ELF-1 (cell line): ENCODE measurements around the gene HAUS5.
"Not testable (repeated sequence)": the region's sequence is repeated elsewhere in the genome, so short reads cannot be mapped to it uniquely, and the experiment has no call there.

Experiments
- DNase-seq: peaks from one replicate; pipeline ENCODE4 v3.0.0-alpha.2; 2016; ENCODE audit warnings: low read depth, low spot score

The HAUS5 gene

DNA sequence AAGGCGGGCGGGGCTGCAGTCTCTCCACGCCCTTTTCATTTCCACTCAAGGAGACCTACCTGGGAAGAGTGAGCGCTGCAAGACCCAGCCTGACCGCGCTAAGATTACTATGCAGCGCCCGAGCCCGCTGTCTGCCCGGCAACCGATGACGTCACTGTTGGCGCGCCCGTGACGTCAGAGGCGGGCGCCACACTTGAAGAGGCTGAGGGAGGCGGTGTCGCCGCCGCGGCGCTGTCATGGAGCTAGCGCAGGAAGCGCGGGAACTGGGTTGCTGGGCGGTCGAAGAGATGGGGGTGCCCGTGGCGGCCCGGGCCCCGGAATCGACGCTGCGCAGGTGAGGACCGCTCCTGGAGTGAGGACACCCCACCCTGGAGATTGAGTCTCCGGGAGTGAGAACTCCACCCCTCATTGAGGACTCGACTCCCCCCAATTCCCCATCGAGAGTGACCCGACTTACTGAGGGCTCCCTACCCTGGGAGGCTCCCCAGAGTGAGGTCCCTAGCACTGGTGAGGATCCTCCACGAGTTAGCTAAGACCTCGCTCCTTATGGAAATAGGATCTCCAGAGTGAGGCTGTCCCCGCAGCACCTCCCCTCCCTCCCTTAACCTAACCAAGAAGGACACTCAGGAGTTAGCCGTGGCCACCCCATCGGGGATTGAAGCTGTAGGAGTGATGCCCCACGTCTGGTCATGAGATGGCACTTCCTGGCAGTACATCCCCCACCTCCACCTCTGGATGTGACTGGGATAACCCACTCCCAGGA lies at the start of gene HAUS5:
HAUS5 (plus strand) TSS at position 177 of the 763 bp plus-strand sequence; CDS start at position 237, 60 bp downstream.
- DNase-seq: peak; percentile 98

GRCh38 chr19:35562776-35563175 lies 49.8 kb upstream of the HAUS5 start:
- DNase-seq: no peak

DNA sequence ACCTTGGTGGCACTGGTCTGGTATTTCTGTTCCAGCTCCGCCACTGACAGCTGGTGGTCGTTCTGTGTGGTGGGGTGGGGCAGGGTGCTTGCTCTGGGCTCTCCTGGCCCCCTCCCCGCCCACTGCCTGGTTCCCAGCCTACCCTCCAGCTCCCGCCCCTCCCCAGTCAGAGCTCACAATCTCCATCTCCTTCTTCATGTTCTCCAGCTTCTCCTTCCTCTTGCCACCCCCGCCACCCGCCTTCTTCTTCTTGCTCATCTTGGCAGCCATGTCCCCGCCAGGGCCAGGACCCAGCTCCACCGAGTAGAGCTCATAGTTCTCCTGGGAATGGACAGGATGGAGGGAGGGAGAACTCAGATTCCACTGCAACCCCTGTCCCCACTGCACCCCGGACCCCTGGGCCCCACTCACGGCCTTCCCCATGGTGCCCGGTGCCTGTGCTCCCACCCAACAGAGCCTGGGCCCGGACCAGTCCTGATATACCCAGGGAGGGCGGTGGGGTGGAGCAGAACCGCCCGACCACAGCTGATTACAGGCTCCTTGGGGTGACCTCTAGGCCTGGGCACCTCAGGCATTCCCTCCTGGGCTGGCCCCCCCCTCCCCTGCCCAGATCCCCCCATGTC lies 49.2 kb upstream of the HAUS5 start, which contains the start of gene ATP4A:
ATP4A (minus strand) TSS at position 452 of the 623 bp plus-strand sequence; CDS start at position 423, 29 bp downstream.
- no peak for DNase-seq

GRCh38 chr19:35565016-35565856 lies 47.3 kb upstream of the HAUS5 start:
- DNase-seq: no peak

DNA sequence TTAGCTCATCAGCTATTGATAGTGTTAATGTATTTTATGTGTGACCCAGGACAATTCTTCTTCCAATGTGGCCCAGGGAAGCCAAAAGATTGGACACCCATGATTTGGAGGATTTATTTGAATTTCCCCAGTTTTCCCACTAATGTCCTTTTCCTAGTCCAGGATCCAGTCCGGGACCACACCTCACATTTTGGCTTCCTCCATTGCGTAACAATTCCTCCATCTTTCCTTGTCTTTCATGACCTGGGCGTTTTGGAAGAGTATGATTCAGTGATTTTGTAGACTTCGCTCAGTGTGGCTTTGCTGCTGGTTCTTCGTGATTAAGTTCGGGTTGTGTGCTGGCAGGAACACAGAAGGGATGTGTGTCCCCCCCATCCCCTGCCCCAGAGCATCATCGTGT lies 45.8 kb upstream of the HAUS5 start:
- no peak for DNase-seq

GRCh38 chr19:35569281-35569781 lies 43.2 kb upstream of the HAUS5 start:
- DNase-seq: no peak

DNA sequence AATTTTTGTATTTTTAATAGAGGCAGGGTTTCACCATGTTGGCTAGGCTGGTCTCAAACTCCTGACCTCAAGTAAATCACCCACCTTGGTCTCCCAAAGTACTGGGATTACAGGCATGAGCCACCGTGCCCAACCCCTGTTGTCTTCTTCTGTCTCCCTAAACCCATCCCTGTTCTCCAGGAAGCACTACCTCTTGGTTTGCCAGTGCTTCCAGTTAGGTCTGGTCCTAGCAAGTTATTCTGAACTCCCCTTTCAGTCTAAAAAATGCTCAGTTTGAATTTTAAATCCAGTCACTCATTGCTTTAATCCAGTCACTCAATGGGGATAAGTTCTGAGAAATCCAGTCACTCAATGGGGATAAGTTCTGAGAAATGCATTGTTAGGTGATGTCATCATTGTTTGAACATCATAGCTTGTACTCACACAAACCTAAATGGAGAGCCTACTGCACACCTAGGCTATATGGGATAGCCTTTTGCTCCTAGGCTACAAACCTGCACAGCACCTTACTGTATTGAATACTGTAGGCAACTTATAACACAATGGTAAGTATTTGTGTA lies 41.0 kb upstream of the HAUS5 start:
- DNase-seq: no peak

- DNase-seq: no peak
These were observed 34.6 kb upstream of the HAUS5 start for GRCh38 chr19:35577918-35578317.

DNA sequence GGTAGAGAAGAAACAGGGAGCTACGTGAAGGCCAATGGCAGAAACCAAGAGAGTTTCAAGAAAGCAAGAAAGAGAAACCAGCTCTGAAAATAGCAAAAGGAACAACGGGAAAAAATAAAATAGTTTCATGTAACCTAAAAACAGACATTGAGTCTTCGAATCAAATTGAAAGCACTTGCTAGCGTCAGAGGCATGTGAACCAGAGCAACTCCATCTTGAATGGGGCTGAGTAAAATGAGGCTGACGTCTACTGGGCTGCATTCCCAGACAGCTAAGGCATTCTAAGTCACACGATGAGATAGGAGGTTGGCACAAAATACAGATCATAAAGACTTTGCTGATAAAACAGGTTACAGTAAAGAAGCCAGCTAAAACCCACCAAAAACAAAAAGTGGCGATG lies 33.8 kb upstream of the HAUS5 start:
- DNase-seq: no peak

GRCh38 chr19:35582760-35583159 lies 29.8 kb upstream of the HAUS5 start:
- no peak for DNase-seq

GRCh38 chr19:35585848-35586247 lies 26.7 kb upstream of the HAUS5 start, which contains the start of gene PMIS2:
Gene PMIS2, plus strand, starts transcription at chr19:35586173. Its CDS starts 87 bp downstream, at chr19:35586260.
- DNase-seq: peak; percentile 44

GRCh38 chr19:35587321-35587720 lies 25.2 kb upstream of the HAUS5 start:
- no peak for DNase-seq

DNA sequence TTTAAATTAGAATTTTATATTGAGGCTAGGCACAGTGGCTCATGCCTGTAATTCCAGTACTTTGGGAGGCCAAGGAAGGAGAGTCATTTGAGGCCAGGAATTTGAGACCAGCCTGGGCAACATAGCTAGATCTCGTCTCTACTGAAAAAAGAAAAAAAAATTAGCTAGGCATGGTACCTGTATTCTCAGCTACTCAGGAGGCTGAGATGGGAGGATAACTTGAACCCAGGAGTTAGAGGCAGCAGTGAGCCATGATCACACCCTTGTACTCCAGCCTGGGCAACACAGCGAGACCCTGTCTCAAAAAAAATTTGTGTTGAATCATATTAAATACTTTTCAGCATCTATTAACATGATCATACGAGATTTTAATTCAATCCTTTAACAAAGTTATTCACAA lies 21.7 kb upstream of the HAUS5 start:
- no peak for DNase-seq

GRCh38 chr19:35592226-35592625 lies 20.3 kb upstream of the HAUS5 start:
- peak; percentile 50 for DNase-seq

DNA sequence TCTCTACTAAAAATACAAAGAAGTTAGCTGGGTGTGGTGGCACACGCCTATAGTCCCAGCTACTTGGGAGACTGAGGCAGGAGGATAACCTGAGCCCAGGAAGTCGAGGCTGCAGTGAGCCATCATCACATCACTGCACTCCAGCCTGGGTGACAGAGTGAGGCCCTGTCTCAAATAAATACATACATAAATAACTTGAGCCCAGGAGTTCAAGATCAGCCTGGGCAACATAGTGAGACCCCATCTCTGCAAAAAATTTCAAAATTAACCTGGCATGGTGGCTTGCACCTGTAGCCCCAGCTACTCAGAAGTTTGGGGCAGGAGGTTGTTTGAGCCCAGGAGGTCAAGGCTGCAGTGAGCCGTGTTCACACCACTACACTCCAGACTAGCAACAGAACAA lies 17.5 kb upstream of the HAUS5 start:
- DNase-seq: not testable (repeated sequence)

- DNase-seq: no peak
These were observed 16.6 kb upstream of the HAUS5 start for GRCh38 chr19:35595928-35596327.

- DNase-seq: peak; percentile 30
These were observed 16.1 kb upstream of the HAUS5 start for GRCh38 chr19:35596366-35596999.

GRCh38 chr19:35601971-35602370 lies 10.6 kb upstream of the HAUS5 start:
- no peak for DNase-seq

GRCh38 chr19:35604436-35604835 lies 8.1 kb upstream of the HAUS5 start:
- peak; percentile 60 for DNase-seq

DNA sequence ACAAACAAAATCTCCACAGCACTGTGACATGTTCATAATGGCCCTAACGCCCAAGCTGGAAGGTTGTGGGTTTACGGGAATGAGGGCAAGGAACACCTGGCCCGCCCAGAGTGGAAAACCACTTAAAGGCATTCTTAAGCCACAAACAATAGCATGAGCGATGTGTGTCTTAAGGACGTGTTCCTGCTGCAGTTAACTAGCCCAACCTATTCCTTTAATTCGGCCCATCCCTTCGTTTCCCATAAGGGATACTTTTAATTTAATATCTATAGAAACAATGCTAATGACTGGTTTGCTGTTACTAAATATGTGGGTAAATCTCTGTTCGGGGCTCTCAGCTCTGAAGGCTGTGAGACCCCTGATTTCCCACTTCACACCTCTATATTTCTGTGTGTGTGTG lies 5.4 kb upstream of the HAUS5 start:
- not testable (repeated sequence) for DNase-seq

DNA sequence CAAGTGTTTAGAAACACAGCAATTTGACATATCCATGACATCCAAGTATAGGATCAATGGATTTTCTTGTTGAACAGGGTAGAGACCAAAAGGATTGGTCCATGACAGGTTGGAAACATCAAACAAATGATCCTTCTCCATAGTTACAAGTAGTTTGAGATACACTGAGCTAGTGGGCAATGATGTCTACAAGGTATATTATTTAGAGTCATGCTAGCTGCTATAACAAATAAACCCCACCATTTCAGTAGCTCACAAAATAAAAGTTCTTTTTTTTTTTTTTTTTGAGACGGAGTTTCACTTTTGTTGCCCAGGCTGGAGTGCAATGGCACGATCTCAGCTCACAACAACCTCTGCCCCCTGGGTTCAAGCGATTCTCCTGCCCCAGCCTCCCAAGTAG lies 4.9 kb upstream of the HAUS5 start:
- DNase-seq: no peak
